H1 (cell line): ENCODE measurements around the gene TSPAN15. TPM values are rescaled to one million over a fixed set of nuclear protein-coding genes. Genes with fewer than 3 reads are reported as not detected.

Source experiments
- CTCF ChIA-PET: fragments of 300-600 bp; sonication (Branson Sonifier 250); formaldehyde crosslinking; loops from one replicate; lab custom pipeline; 2021; ENCODE audit not compliant: partially characterized antibody; lab: Charles Lee
- POLR2A ChIA-PET: fragments of 300-600 bp; sonication (Branson Sonifier 250); formaldehyde crosslinking; loops from one replicate; lab custom pipeline; 2021; ENCODE audit warnings: inconsistent platforms; ENCODE audit not compliant: partially characterized antibody; lab: Charles Lee
- DNase-seq, 2 experiments: peaks; one replicate each; pipeline versions ENCODE4 v3.0.0 to v3.0.0-alpha.2; 2010 to 2022; ENCODE audit warnings: low spot score in 2 of 2, low read depth in 1 of 2, mixed read lengths in 1 of 2
- FAIRE-seq: peaks from 2 replicates; lab custom pipeline; 2011; peaks lifted over from hg19 to GRCh38; lab: Jason Lieb, UNC
- H2AFZ ChIP-seq: 2 replicates; pipeline ENCODE4 v1.8.1; 2012; ENCODE audit warnings: low read length, inconsistent platforms
- H2AK5ac ChIP-seq: 2 replicates; pipeline ENCODE4 v1.6.1; 2013; ENCODE audit warnings: low read depth, low read length
- H2BK120ac ChIP-seq: replicated peaks from 2 replicates; pipeline ENCODE3; 2013; ENCODE audit warnings: low read depth, low read length, inconsistent platforms
- H2BK12ac ChIP-seq: 2 replicates; pipeline ENCODE4 v1.6.1; 2013; ENCODE audit warnings: low read depth, low read length
- H2BK15ac ChIP-seq: 2 replicates; pipeline ENCODE4 v1.6.1; 2013; ENCODE audit warnings: low read length
- H2BK20ac ChIP-seq: 2 replicates; pipeline ENCODE4 v1.6.1; 2013; ENCODE audit warnings: low read length
- H2BK5ac ChIP-seq: 2 replicates; pipeline ENCODE4 v1.6.1; 2013; ENCODE audit warnings: low read depth, low read length
- H3K14ac ChIP-seq: 2 replicates; pipeline ENCODE4 v1.6.1; 2013; ENCODE audit warnings: inconsistent platforms; ENCODE audit not compliant: insufficient read length
- H3K18ac ChIP-seq: 2 replicates; pipeline ENCODE4 v1.6.1; 2013; ENCODE audit warnings: low read length; ENCODE audit errors: extremely low read depth
- H3K23ac ChIP-seq: 2 replicates; pipeline ENCODE4 v1.6.1; 2013; ENCODE audit warnings: inconsistent platforms; ENCODE audit not compliant: insufficient read length
- H3K23me2 ChIP-seq: 2 replicates; pipeline ENCODE4 v1.6.1; 2013; ENCODE audit warnings: low read depth, low read length
- H3K27ac ChIP-seq: 2 replicates; pipeline ENCODE4 v1.6.1; 2011; ENCODE audit warnings: low read depth, low read length, inconsistent platforms
- H3K27me3 ChIP-seq, 4 experiments: replicated peaks in 1 of 4; 1 replicate in 1 of 4; 2 replicates in 3 of 4; pipeline versions ENCODE4 v1.6.1 to v1.8.1; 2011 to 2013; ENCODE audit warnings: low read length in 3 of 4, mild to moderate bottlenecking in 3 of 4, inconsistent platforms in 2 of 4, mixed read lengths in 2 of 4, moderate library complexity in 1 of 4; ENCODE audit not compliant: control insufficient read depth in 3 of 4, insufficient read depth in 3 of 4; ENCODE audit errors: extremely low read depth in 1 of 4
- H3K36me3 ChIP-seq, 4 experiments: 2 replicates each; pipeline versions ENCODE4 v1.6.1 to v1.8.1; 2011 to 2013; ENCODE audit warnings: mild to moderate bottlenecking in 4 of 4, low read length in 3 of 4, moderate library complexity in 2 of 4, control low read depth in 1 of 4, inconsistent platforms in 1 of 4; ENCODE audit not compliant: insufficient read depth in 4 of 4, control insufficient read depth in 2 of 4
- H3K4ac ChIP-seq: replicated peaks from 2 replicates; pipeline ENCODE3; 2013; ENCODE audit warnings: low read length, low read depth, mixed read lengths, inconsistent platforms; ENCODE audit not compliant: insufficient read length
- H3K4me1 ChIP-seq, 4 experiments: replicated peaks in 1 of 4; 1 replicate in 1 of 4; 2 replicates in 3 of 4; pipeline versions ENCODE4 v1.6.1 to v1.8.1; 2011 to 2013; ENCODE audit warnings: low read length in 3 of 4, inconsistent platforms in 2 of 4, mixed read lengths in 1 of 4; ENCODE audit not compliant: insufficient read depth in 4 of 4, control insufficient read depth in 3 of 4
- H3K4me2 ChIP-seq, 2 experiments: 2 replicates each; pipeline versions ENCODE4 v1.6.1 to v1.8.1; 2011 to 2013; ENCODE audit warnings: low read depth in 2 of 2, low read length in 2 of 2, control low read depth in 1 of 2, inconsistent platforms in 1 of 2, mild to moderate bottlenecking in 1 of 2; ENCODE audit not compliant: insufficient read depth in 1 of 2
- H3K4me3 ChIP-seq, 4 experiments: fragments of 200-600, 300-600 bp in 1 of 4; sonication (generic), shearing (Covaris generic), sonication (Bioruptor Twin) in 1 of 4; 2 replicates each; pipeline versions ENCODE4 v1.5.1 to v1.8.1; 2011 to 2016; ENCODE audit warnings: low read length in 4 of 4, low read depth in 3 of 4, control low read depth in 2 of 4, inconsistent platforms in 2 of 4, mild to moderate bottlenecking in 2 of 4, mixed read lengths in 1 of 4, moderate library complexity in 1 of 4; ENCODE audit not compliant: insufficient read depth in 2 of 4; ENCODE audit errors: extremely low read depth in 1 of 4
- H3K56ac ChIP-seq: replicated peaks from 2 replicates; pipeline ENCODE3; 2013; ENCODE audit warnings: low read depth, mild to moderate bottlenecking, mixed read lengths, low read length, inconsistent platforms; ENCODE audit not compliant: insufficient read length
- H3K79me1 ChIP-seq: 2 replicates; pipeline ENCODE4 v1.6.1; 2013; ENCODE audit warnings: low read depth, low read length, control low read depth
- H3K79me2 ChIP-seq, 2 experiments: 2 replicates each; pipeline versions ENCODE4 v1.6.1 to v1.8.1; 2012 to 2013; ENCODE audit warnings: low read length in 2 of 2, mild to moderate bottlenecking in 2 of 2, inconsistent platforms in 1 of 2; ENCODE audit not compliant: insufficient read depth in 2 of 2, control insufficient read depth in 1 of 2
- H3K9ac ChIP-seq, 4 experiments: replicated peaks in 1 of 4; 1 replicate in 1 of 4; 2 replicates in 3 of 4; pipeline versions ENCODE4 v1.6.1 to v1.8.1; 2011 to 2013; ENCODE audit warnings: low read depth in 3 of 4, low read length in 3 of 4, control low read depth in 2 of 4, mild to moderate bottlenecking in 2 of 4, moderate library complexity in 2 of 4, inconsistent platforms in 1 of 4; ENCODE audit errors: extremely low read depth in 1 of 4
- H3K9me3 ChIP-seq, 2 experiments: 2 replicates each; pipeline versions ENCODE4 v1.6.1 to v1.8.1; 2012 to 2013; ENCODE audit warnings: mild to moderate bottlenecking in 2 of 2, moderate library complexity in 2 of 2, control low read depth in 1 of 2, inconsistent platforms in 1 of 2, low read depth in 1 of 2, low read length in 1 of 2, mixed read lengths in 1 of 2; ENCODE audit not compliant: insufficient read depth in 2 of 2
- H4K20me1 ChIP-seq, 2 experiments: replicated peaks in 1 of 2; 2 replicates each; pipeline versions ENCODE3 to v1.8.1; 2011 to 2013; ENCODE audit warnings: inconsistent platforms in 2 of 2, low read length in 2 of 2, mild to moderate bottlenecking in 1 of 2; ENCODE audit not compliant: insufficient read depth in 2 of 2, control insufficient read depth in 1 of 2
- H4K5ac ChIP-seq: 2 replicates; pipeline ENCODE4 v1.6.1; 2013; ENCODE audit warnings: low read length, low read depth, mixed read lengths, inconsistent platforms; ENCODE audit not compliant: insufficient read length
- H4K8ac ChIP-seq: 2 replicates; pipeline ENCODE4 v1.8.0; 2013; ENCODE audit warnings: mild to moderate bottlenecking, moderate library complexity, low read length, inconsistent platforms; ENCODE audit not compliant: insufficient read depth; ENCODE audit errors: extremely low read depth
- H4K91ac ChIP-seq: replicated peaks from 2 replicates; pipeline ENCODE3; 2013; ENCODE audit warnings: low read length, mixed read lengths, inconsistent platforms; ENCODE audit not compliant: insufficient read length
- CHD2 ChIP-seq: IDR thresholded peaks from 2 replicates; pipeline ENCODE4 v1.6.1; 2012; ENCODE audit warnings: low read length, improper control_type of control experiment
- CREB1 ChIP-seq: IDR thresholded peaks from 2 replicates; pipeline ENCODE4 v1.6.1; 2012; ENCODE audit warnings: inconsistent platforms
- EGR1 ChIP-seq: IDR thresholded peaks from 2 replicates; pipeline ENCODE4 v1.6.1; 2011; ENCODE audit warnings: low read depth, low read length, borderline replicate concordance
- KDM4A ChIP-seq: IDR thresholded peaks from one replicate; pipeline ENCODE4 v1.7.1; 2012; ENCODE audit warnings: low read depth, mild to moderate bottlenecking, moderate library complexity, low read length, inconsistent platforms; ENCODE audit not compliant: severe bottlenecking
- POLR2AphosphoS5 ChIP-seq: IDR thresholded peaks from 2 replicates; pipeline ENCODE4 v1.6.1; 2011; ENCODE audit warnings: low read depth, low read length
- RAD21 ChIP-seq, 2 experiments: IDR thresholded peaks in 1 of 2; conservative IDR thresholded peaks in 1 of 2; 2 replicates each; pipeline ENCODE4 v1.6.1; 2011; ENCODE audit warnings: low read depth in 2 of 2, low read length in 2 of 2, improper control_type of control experiment in 1 of 2, inconsistent platforms in 1 of 2, mild to moderate bottlenecking in 1 of 2, moderate library complexity in 1 of 2
- RXRA ChIP-seq: IDR thresholded peaks from 2 replicates; pipeline ENCODE4 v1.6.1; 2011; ENCODE audit warnings: low read depth, mild to moderate bottlenecking, low read length, moderate library complexity; ENCODE audit not compliant: insufficient read depth
- SUZ12 ChIP-seq: fragments of 200-600 bp; sonication (generic); IDR thresholded peaks from 2 replicates; pipeline ENCODE4 v1.6.1; 2012; ENCODE audit warnings: mild to moderate bottlenecking, inconsistent platforms, low read length, moderate library complexity, mixed read lengths
- TAF1 ChIP-seq: IDR thresholded peaks from 2 replicates; pipeline ENCODE4 v1.6.1; 2011; ENCODE audit warnings: mild to moderate bottlenecking, low read depth, low read length
- TCF12 ChIP-seq: IDR thresholded peaks from 2 replicates; pipeline ENCODE4 v1.6.1; 2011; ENCODE audit warnings: low read depth, mild to moderate bottlenecking, low read length
- WGBS, 2 experiments: shearing (Covaris generic) in 1 of 2; methylation state at CpG; one replicate each; pipeline versions ENCODE4 v1.1.6 to v1.1.7; 2013 to 2015; ENCODE audit warnings: low lambda C conversion rate in 2 of 2, mixed read lengths in 2 of 2, inconsistent platforms in 1 of 2, low coverage in 1 of 2, missing lambda C conversion rate in 1 of 2; ENCODE audit not compliant: insufficient replicate concordance in 2 of 2, insufficient coverage in 1 of 2, insufficient read length in 1 of 2; ENCODE audit errors: extremely low coverage in 1 of 2, missing lambda C conversion rate in 1 of 2; 5-methylcytosine and 5-hydroxymethylcytosine counted together
- polyA plus RNA-seq, 7 experiments: library from polyadenylated mRNA; depleted of rRNA in 3 of 7; stranded (reverse) in 5 of 7; unstranded in 2 of 7; fragments of >200 nt in 5 of 7; fragments of 200-250 nt in 2 of 7; gene quantifications; 1 replicate in 5 of 7; 2 replicates in 1 of 7; 4 replicates in 1 of 7; pipeline versions ENCODE4 v1.2.1 to v1.2.3, GENCODE V29; 2011 to 2013; ENCODE audit warnings: missing spikeins in 2 of 7, mixed read lengths in 2 of 7
- total RNA-seq: library from RNA; stranded (reverse); fragmentation: NEBNext Ultra II Directional; extraction: Animal tissue kit (Norgen Biotek cat#: 25700); gene quantifications from 2 replicates; pipeline ENCODE4 v1.2.1, GENCODE V29; 2021
- TF ChIP-seq, protein P1 (sequence below), 3 experiments: IDR thresholded peaks; 1 replicate in 2 of 3; 2 replicates in 1 of 3; pipeline versions ENCODE4 v1.5.1 to v1.6.1; 2011; ENCODE audit warnings: low read length in 3 of 3, mild to moderate bottlenecking in 3 of 3, inconsistent platforms in 2 of 3, low read depth in 1 of 3, moderate library complexity in 1 of 3; ENCODE audit not compliant: insufficient read depth in 1 of 3; ENCODE audit errors: control extremely low read depth in 1 of 3

The TSPAN15 gene
- total and polyA plus RNA-seq, 2 of the 8 experiments (the other 6 are each of a cell fraction or from before 2014, with no cell fraction given): 9.7 to 20.0 TPM

GRCh38 chr10:69405221-69405620 lies 46.0 kb upstream of the TSPAN15 start:
- Histone ChIP-seq H3K18ac (no peak overlapping the region), H2AFZ (no peak overlapping the region), H4K91ac (no peak overlapping the region), H3K27me3 (no peaks in the 10 kb centered on the region), H2BK15ac (no peak overlapping the region), H3K79me1 (no peaks in the 10 kb centered on the region), H2BK5ac (no peak overlapping the region), H3K4ac (no peak overlapping the region), H3K56ac (no peak overlapping the region), H3K4me3 (no peak overlapping the region), H2BK20ac (no peak overlapping the region), H3K27ac (no peak overlapping the region), H3K14ac (no peak overlapping the region), H3K4me1 (peaks cover 0 to 10% (median 7%) of the 10 kb centered on the region in 4 experiments; a peak in 6 of 7 replicates), H3K36me3 (peaks cover 4 to 18% (median 15%) of the 10 kb centered on the region in 4 experiments; a peak in 6 of 8 replicates), H3K4me2 (no peak overlapping the region), H2BK120ac (no peak overlapping the region), H3K79me2 (no peaks in the 10 kb centered on the region), H4K20me1 (peaks cover 0 to 2% of the 10 kb centered on the region in 2 experiments), H2AK5ac (no peak overlapping the region), H2BK12ac (no peak overlapping the region), H3K9me3 (no peaks in the 10 kb centered on the region), H4K8ac (no peak overlapping the region), H3K9ac (no peak overlapping the region), H3K23me2 (no peaks in the 10 kb centered on the region), H4K5ac (no peak overlapping the region), H3K23ac (no peak overlapping the region)
- ChIA-PET POLR2A (interaction anchor here (1.2 to 1.9 kb wide), 3 partner anchors 13 to 101 kb away, joined by 4 to 5 read pairs (median 4); no protein-coding TSS in a partner anchor), CTCF (interaction anchor here (1.0 to 7.6 kb wide), 8 partner anchors 9 to 183 kb away, joined by 3 to 69 read pairs (median 18); partner anchors contain the start of gene TSPAN15)
- 91% methylated on average over 4 of the region's 4 CpGs; no CpG with 5 or more reads in 1 of the 2 experiments for WGBS, 2 experiments
- DNase-seq: no peak
- no peak for FAIRE-seq
- TF ChIP-seq TCF12 (no peak), RXRA (no peak), TAF1 (no peak), RAD21 (IDR thresholded peaks at IDR 0.05 in 1 of 2, conservative IDR thresholded peaks at IDR 0.05 in 1 of 2; ENCODE audit: low read depth in 2 of 2, low read length in 2 of 2) (no peak), CREB1 (no peak), KDM4A (no peak), POLR2AphosphoS5 (no peak), EGR1 (no peak), CHD2 (no peak), SUZ12 (no peak)
- TF ChIP-seq, protein P1, sequence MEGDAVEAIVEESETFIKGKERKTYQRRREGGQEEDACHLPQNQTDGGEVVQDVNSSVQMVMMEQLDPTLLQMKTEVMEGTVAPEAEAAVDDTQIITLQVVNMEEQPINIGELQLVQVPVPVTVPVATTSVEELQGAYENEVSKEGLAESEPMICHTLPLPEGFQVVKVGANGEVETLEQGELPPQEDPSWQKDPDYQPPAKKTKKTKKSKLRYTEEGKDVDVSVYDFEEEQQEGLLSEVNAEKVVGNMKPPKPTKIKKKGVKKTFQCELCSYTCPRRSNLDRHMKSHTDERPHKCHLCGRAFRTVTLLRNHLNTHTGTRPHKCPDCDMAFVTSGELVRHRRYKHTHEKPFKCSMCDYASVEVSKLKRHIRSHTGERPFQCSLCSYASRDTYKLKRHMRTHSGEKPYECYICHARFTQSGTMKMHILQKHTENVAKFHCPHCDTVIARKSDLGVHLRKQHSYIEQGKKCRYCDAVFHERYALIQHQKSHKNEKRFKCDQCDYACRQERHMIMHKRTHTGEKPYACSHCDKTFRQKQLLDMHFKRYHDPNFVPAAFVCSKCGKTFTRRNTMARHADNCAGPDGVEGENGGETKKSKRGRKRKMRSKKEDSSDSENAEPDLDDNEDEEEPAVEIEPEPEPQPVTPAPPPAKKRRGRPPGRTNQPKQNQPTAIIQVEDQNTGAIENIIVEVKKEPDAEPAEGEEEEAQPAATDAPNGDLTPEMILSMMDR (IDR thresholded peaks at IDR 0.05; ENCODE audit: control extremely low read depth in 1 of 3, insufficient read depth in 1 of 3, low read depth in 1 of 3, low read length in 3 of 3): no peak
